GM21786 (cell line): ENCODE measurements around the gene NUBPL.
"Not testable (repeated sequence)": the region's sequence is repeated elsewhere in the genome, so short reads cannot be mapped to it uniquely, and the experiment has no call there.

Experiments
- ATAC-seq: cut with Tn5 transposase; IDR thresholded peaks from one replicate; pipeline ENCODE4 v1.9.1; 2021; ENCODE audit not compliant: unreplicated experiment

NUBPL gene

DNA sequence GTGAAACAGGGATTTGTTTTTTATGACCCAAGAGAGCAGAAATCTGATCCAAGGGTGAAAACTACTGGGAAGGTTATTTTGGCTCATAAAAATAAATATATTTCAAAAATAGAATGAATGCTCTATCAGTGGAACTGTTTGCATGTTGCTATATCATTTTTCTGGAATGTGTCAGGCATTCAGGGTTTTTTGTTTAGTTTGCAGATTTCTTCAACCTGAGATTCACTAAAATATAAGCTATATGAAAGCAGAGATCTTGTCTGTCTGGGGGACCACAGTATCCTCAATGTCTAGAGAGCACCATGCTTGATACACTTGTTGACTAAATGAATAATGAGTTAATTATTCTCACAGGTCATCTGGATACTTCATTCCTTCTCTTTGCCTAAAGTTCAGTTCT, 165.1 kb downstream of the NUBPL start:
- ATAC-seq = no peak

DNA sequence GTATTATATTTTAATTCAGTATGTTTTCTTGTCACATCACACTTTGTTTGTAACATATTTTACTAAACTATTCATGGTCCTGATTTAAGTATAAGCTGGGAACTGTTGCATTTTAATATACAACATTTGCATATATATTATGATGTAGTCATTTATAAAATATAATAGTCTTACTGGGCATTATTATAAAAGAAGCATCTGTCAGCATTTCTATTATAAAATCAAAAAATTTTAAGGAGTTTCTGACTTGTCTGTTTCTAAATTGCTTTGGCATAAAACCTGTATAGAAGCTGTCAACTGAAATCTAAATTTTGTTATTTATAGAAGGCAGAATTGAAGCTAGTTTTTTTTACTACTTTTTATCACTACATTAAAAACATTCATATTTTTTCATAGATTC, 166.6 kb downstream of the NUBPL start:
- ATAC-seq = no peak

DNA sequence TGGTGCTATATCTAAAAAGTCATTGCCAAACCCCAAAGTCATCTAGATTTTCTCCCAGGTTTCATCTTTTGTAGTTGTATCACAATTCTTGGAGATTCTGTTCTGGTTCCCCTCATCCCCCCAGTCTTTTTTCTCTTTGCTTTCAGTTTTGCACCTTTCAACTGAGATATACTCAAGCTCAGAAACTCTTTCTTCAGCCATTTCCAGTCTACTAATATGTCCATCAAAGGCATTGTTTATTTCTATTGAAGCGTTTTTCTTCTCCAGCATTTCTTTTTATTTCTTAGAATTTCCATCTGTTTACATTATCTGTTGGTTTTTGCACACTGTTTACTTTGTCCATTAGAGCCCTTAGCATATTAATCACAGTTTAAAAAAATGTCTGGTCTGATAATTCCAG, 179.5 kb downstream of the NUBPL start:
- ATAC-seq = no peak

DNA sequence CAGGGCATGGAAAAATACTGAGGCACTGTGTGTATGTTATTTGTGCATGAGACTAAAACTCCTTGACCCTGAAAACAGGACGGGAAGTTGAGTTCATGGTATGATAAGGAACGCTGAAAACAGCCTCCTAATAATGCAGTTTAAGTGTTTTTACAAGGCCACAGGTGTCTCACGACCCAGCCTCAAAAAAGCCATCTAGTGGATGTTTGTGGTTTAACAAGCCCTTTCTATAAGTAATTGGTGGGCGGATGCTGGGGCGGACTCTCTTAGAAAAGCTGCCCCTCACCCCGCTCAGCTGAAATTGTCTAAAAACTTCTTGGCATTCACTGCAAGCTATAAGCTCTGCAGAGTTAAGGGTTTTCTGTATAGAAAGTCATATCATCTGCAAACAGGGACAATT, 184.5 kb downstream of the NUBPL start:
- no peak for ATAC-seq

DNA sequence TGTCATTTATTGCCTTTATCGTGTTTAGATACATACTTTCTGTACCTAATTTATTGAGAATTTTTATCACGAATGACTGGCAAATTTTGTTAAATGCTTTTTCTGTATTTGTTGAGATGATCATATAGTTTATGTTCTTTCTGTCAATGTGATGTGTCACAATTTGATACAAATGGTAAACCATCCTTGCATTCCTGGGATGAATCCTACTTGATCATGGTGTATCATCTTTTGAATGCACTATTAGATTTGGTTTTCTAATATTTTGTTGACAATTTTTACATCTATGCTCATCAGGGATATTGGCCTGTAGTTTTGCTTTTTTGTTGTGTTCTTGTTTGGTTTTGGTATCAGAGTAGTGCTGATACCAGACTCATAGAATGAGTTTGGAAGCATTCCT, 185.1 kb downstream of the NUBPL start:
- ATAC-seq = no peak

DNA sequence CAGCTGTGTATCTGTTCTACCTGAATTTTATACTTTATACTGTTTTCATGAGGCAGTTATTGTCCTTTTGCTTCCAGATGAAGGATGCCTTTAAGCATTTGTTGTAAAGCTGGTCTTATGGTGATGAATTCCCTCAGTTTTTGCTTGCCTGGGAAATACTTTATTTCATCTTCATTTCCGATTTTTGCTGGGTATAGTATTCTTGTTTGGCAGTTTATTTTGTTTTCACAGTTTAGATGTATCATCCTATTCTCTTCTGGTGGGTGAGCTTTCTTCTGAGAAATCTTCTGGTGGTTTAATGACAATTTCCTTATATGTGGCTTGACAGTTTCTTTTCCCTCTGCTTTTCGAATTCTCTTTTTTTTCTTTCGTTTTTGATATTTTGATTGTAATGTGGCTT, 188.1 kb downstream of the NUBPL start:
- ATAC-seq = no peak

DNA sequence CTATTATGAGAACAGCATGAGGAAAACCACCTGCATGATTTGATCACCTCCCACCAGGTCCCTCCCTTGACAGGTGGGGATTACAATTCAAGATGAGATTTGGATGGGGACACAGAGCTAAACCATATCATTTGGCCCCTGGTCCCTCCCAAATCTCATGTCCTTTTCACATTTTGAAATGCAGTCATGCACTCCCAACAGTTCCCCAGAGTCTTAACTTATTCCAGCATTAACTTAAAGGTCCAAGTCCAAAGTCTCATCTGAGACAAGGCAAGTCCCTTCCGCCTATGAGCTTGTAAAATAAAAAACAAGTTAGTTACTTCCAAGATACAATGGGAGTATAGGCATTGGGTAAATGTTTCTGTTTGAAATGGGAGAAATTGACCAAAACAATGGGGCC, 189.8 kb downstream of the NUBPL start:
- not testable (repeated sequence) for ATAC-seq

DNA sequence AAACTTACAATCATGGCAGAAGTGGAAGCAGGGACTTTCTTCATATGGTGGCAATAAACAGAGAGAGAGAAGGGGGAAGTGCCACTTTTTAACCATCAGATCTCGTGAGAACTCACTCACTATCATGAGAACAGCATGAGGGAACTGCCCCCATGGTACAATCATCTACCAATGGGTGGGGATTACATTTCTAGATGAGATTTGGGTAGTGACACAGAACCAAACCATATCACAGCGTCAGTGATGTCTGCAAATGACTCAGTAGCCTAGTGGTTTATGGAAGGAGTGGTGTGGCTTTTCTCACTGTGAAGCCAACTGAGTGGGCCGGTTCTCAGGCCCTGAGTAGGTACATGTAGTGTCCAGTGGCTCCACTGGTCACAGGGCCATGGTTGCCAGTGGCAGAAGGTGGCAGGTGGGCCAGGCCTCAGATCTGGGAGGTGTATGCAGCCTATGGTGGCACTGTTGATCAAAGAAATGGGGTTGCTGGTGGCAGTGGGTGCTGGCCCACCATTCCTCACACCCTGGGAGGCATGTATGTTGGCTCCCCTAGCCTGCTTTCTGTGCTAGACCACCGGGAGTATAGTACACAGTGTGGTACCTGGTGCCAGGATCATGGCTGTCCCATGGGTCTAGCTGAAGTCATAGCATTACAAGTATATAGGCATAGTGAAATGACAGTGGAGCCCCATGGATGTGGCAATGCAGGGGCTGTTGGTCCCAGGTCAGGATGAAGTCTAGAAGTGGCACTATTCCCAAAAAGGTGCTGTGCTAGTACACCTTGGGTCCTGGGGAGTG, 191.9 kb downstream of the NUBPL start:
- ATAC-seq = no peak

DNA sequence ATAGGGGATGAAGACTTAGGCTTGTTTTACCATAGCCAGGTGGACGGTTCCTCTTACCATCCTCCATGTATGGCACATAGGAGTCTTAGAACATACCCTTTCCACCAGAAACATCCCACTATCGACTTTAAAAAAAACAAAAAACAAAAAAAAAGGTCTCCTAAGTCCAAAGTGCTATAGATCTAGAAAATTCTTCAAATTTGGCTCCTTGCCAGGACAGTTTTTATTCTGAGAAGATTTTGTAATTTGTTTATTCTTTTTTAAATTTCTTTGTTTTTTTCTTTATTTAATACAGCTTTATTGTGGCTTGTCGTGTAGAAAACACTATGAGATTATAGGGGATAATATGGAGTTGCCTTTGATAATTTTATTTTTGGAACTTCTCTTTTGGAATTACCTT, 197.7 kb downstream of the NUBPL start:
- ATAC-seq = no peak

DNA sequence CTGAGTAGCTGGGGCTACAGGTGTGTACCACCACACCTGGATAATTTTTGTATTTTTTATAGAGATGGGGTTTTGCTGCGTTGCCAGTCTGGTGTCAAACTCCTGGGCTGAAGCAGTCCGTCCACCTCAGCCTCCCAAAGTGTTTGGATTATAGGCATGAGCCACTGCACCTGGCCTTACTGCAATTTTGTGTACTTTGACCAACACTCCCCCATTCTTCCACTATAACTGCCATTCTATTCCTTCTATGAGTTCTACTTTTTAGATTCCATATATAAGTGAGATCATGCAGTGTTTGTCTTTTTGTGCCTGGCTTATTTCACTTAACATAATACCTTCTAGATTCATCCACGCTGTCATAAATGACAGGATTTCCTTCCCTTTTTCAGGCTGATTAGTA, 199.1 kb downstream of the NUBPL start:
- no peak for ATAC-seq

DNA sequence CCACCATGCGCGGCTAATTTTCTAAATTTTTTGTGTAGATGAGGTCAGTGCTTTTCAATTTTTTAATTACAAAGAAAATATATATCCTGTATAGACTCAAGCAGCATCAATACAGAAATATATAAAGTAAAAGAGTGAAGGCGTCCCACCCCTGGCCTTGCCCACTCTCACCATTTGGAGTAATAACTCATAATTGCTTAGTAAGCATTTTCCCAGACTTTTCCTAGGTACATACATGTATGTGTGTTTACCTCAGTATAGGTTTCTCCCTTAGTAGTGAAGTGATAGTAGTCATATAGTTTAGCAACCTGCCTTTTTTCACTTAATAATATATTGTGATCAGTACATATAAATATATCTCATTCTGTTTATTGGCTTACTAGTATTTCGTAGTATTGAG, 200.1 kb downstream of the NUBPL start:
- ATAC-seq = no peak

DNA sequence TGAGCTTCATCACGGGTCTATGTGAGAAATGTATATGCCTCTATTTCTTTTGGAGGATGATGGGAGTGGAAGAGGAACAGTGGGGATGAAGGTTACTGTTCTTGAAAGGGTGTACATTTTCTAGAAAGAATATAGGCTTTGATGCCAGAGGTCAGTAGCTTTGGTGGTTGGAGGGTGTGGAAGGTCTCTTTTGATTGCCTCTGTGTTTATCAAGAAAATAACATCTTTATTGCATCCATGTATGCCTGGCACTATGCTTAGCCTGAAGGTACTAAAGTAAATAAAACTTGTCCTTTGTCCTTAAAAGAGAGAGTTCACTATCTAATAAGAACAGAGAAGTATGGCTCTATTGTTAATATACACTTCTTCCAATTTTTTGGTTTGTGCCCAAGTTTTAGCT, 201.8 kb downstream of the NUBPL start:
- no peak for ATAC-seq

DNA sequence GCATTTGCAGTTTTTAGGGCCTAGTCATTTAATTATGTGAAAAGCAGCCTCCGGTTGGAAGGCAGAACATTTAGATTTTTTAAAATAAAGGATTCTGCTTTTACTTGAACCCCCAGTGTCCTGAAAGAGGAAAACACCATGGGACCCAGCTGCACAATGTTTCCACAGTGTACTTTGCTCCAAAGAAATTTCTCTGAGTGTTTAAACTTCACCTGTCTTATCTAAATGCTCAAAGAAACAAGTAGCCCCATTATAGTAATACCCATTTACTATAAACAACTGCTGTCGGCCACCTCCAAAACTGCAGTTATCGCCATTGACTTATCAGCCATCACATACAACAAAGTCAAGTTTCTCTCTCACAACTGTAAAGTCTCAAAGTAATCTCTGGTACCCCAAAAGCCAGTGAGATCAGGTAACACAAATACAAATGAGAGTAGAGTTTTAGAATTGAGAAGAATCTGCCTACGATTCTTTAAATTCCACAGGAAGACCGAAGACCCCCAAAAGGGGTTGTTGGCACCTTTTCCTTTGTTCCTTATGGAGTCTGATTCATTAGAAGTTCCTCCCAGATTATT, 205.2 kb downstream of the NUBPL start:
- ATAC-seq = no peak

DNA sequence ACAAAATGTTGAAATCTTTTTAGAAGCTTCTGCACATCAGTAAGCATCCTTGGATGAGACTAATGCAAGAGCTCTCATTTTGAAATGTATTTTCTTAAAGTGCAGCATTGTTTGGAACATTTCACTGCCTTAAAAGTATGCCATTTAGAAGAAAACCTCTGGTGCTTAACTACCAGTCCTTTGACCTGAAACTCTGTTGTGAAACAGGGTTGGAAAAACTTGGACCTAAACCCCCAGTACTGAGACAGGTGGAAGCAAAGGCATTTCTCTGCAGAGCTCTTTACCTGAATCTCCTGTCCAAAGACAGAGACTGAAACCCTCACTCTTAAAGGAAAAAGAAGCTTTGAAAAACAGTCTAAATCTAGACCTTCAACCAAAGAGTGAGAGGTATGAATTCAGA, 207.2 kb downstream of the NUBPL start:
- ATAC-seq = no peak

DNA sequence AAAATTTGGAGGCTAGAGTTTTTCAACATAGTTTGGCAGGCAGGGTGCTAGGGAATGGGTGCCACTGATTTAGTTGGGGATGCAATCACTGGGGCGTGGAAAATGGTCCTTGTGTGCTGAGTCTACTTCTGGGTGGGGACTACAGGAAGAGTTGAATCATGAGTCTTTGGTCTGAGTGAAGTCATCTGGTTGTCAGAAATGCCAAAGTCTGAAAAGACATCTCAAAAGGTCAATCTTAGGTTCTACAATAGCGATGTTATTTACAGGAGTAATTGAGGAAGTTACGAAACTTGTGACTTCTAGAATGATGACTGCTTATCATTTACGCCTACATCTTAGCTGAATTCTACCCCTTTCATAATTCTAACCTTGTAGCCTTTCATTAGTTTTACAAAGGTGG, 209.1 kb downstream of the NUBPL start:
- no peak for ATAC-seq

DNA sequence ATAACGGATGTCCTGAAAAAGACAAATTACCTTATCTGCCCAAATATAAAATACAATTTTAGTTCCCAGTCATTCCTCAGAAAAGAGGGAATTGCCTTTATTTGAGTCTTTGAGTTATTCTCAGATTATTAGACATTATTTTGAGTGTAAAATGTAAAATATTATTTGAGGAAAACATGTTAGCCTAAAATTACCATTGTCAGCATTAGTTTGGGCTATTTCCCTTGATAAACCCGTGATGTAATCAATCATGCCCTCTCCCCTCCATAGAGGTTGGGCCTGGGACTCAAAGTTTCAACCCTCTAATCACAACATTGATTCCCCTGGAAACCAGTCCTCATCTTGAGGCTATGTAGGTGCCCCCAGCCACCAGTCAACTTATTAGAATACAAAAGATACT, 213.4 kb downstream of the NUBPL start:
- no peak for ATAC-seq

DNA sequence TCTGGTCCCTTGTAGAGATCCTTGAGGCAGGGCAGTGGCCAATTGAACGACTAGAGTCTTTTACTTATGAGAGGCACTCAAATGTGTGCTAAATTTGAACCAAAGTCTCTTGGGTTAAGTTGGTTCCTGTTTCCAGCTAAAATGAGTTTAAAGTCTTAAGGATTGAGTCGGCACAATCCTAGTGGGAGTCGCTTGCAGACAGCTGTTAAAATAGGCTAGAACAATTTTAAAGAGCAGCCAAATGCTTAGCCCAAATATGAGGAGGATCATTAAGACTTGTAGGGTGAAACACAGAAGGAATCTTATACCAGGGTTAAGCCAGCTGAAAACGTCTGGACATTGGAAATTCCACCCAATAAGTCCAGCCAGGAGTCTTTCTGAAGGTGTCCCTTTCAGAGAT, 216.1 kb downstream of the NUBPL start:
- no peak for ATAC-seq

DNA sequence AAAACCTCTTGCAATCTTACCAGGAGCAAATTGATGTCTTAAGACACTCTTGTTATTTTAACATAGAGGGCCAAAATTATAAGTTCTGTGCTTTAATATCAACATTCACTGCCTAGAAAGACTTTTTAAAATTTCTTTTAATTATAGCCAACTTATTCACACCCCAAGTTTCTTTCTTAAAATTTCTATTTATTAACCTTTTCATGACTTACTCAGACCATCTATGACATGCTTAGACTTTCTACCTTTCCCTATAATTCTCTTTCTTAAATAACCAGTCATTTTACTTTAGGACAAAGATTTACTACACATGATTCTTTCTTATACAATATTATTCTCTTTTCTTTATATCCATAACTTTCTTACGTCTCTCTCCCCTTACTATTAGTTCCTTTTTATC, 220.4 kb downstream of the NUBPL start:
- no peak for ATAC-seq

DNA sequence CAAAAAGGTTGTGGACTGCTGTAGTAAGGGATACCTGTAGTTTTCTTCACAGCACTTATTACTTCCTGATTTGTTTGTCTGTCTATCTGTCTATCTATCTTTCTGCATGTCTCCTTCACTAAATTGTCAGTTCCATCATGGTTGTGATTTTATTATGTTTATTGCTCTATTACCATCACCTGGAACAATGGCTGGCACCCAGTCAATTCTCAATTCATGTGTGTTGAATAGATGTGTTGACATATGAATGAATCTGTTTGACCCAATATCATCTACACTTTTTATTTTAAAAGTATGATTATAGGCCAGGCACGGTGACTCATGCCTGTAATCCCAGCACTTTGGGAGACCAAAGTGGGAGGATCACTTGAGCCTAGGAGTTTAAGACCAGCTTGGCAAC, 224.4 kb downstream of the NUBPL start:
- no peak for ATAC-seq

DNA sequence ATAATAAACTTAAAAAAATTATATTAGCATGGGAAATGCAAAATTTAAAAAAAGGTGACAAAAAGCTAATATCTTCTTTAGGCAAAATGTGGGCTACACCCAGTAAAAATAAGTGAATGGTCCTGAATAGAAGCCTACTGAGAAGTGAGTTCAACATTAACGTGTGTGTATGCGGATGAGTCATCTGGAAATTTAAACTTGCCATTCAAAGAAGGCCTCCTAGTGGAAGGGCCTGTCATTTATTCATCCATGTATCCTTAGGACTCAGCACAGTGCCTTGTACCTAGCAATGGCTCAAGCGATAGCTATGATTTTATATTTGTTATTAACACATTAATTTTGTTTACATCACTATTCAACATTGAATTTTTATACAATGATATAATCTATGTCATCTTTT, 226.2 kb downstream of the NUBPL start:
- no peak for ATAC-seq

DNA sequence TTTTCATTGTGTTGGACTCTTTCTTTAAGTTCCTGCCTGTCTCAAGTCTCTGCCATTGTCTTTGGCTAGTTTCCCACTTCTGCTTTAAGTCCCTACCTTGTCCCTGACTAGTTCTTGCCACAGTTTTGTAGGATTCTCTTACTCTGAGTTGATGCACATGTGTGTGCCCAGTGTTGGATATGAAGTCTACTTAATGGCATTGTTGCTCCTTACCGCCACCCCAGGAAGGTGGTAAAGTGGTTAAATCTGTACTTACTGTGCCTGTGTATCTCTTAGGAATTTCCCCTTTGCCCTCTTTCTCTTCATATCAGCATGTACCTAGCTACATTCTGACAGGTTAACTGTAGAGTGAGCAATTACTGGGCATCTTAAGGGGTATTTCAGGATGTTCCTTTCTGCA, 227.1 kb downstream of the NUBPL start:
- ATAC-seq = no peak

DNA sequence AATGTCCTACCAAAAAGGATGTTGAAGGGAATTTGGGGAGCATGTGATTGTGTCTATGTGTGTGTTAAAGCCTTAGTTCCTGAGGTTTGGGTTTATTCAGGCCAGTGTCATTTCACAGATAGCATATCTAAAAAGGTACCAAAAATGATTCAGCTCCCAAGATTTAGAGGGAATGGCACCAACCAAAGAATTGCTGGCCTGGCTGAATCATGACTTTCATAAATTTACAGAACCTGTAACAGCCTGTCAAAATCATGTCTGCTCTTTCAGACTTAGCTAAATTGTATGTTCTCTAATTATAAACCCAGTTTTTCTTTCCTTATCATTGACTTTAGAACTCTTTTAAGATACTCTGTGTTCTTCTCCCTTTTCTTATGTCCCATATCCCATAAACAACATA, 231.5 kb downstream of the NUBPL start:
- ATAC-seq = no peak

DNA sequence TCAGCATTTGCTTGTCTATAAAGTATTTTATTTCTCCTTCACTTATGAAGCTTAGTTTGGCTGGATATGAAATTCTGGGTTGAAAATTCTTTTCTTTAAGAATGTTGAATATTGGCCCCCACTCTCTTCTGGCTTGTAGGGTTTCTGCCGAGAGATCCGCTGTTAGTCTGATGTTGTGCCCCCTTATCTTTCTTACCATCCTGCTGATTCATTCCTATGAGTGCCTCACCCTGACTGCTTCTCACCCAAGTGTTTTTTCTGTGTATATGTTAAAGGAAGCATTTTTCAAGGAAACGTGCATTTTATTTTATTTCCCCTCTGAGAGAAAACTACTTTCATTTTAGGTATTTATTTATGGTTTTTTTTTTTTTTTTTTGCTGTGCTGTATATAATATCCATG, 236.7 kb downstream of the NUBPL start:
- not testable (repeated sequence) for ATAC-seq
